GM12892 (cell line): ENCODE measurements around the gene CCND1.

Experiments
- POLR2A ChIP-seq: IDR thresholded peaks from 2 replicates; pipeline ENCODE4 v1.6.1; 2011; ENCODE audit warnings: low read depth, low read length, control low read depth
- POLR2AphosphoS5 ChIP-seq: IDR thresholded peaks from 2 replicates; pipeline ENCODE4 v1.6.1; 2011; ENCODE audit warnings: low read depth, low read length, control low read depth
- TAF1 ChIP-seq: IDR thresholded peaks from 2 replicates; pipeline ENCODE4 v1.6.1; 2011; ENCODE audit warnings: low read depth, mild to moderate bottlenecking, control low read depth, low read length, borderline replicate concordance

DNA sequence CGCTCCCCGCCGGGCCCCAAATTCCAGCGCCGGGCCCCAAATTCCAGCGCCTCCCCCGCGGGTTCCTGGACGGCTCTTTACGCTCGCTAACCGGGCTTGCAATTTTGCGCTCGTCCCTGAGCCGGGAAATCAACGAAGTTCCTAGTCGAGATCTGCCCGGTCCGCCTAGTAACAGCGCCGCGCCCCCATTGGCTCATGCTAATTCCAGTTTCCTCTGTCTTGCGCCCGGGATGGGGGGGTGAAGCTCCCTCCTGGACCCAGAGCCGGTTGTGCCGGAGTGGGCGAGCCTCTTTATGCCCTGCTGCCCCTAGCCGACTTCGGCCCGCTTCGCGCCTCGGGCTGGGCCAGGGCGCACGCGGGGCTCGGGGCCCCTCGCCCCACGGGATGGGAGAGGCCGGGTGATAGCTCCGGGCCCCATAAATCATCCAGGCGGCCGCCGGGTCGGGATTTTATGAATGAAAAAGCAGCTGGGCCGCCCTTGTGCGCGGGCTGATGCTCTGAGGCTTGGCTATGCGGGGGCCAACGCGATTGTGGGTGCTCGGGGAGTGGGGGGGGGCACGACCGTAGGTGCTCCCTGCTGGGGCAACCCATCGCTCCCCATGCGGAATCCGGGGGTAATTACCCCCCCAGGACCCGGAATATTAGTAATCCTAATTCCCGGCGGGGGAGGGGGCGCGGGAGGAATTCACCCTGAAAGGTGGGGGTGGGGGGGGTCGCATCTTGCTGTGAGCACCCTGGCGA lies 1.8 kb upstream of the CCND1 start:
- TF ChIP-seq POLR2AphosphoS5 (no peak), POLR2A (no peak), TAF1 (no peak)
